Stimulated activated CD8-positive, alpha-beta memory T cell treated with anti-CD3 and anti-CD28 coated beads, Interleukin-4, amount 100 ng/mL, for 48 hours (primary cell): Measurements from ENCODE around the gene RBM15.

Experiments
- DNase-seq: peaks from one replicate; pipeline ENCODE4 v3.0.0-alpha.2; 2020

RBM15 gene

DNA sequence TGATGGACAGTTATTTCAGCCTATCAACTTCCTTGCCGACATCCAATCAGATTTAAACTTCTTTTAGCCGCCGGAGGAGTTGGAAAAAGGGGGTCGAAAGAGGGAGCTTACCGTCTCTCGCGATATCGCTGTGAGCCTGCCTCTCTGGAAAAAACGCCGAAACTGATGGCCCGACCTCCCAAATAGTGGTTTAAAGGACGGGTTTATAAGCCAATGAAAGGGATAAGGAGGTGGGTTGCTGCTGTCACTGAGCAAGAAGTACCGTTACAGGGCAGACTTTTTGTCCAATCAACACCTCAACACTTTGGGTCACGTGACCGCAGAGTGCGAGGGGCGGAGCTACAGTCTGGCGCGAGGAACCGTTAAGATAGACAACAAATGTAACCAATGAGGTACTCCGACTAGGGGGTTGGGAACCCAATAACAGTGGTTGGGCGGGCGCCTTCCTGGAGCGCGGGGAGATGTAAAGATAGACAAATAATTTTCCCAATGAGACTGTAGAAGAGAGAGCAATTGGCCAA, at the start of gene RBM15:
RBM15 (plus strand) TSS at position 492 of the 521 bp plus-strand sequence; CDS start at position 521, 29 bp downstream.
- peak; percentile 94 for DNase-seq

DNA sequence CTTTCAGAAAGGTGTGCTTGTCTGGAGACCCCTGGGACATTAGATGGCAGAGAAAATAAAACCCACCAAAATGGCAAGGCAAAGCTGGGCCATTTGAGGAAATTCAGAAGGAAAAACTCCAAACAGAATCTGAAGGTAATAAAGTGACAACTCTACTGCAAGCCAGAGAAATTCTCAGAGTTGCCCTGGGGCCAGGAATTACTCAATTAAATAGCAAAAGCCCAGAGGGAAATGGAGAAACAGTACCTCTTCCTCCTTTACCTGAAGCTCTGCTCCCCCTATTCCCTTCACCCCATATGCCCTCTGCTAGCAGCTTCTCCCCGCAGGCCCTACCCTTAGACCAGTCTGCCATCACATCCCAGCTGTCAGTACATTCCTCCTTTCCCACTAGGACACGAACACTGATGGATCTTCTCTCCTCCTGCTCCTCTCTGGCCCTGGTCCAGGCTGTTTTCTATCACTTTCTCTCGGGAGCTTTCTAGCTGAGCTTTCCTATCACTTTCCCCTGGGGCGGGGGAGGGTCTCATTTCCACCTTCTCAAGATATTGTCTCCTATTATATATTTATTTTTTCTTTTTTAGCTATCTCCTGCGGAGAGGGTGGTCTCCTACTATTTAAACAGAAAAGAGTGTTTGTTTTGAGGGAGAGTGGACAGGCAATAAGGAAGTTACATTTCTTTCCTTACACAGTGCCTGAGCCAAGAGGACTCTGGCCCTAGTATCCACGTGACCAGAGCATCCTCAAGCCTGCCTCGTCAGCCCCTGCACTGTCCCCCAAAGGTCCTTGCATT, 47.7 kb upstream of the RBM15 start:
- DNase-seq: no peak

DNA sequence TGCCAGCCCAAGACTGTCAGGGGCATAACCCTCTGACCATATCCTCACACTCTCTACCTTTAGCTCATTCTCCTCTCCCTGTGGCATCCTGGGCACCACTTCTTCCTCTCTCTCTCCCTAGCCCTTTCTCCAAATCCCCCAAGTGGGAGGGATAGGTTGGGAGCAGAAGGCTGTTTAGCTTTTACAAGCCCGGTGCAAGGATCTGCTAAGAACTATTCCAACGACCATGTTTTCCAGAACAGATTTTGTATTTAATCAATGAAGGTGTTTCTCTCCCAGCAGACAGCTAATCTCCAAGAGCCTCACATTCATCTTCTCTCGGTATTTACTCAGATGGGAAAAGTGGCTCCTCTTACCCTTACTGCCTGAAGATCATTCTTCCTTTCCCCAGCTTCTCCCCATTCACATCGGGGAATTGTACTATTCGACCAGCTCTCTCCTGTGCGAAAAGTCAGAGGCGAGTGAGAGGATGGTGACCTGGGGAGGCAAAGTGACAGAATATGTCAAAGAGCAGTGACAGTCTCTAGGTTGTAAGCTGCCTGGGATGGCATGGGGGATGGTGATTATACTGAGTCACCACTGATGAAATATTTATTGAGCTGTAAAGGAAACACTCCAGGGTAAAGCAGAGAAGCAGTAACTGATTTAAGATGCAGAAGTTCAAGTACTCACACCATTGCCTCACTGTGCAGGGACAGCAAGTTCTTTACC, 47.0 kb upstream of the RBM15 start:
- DNase-seq: no peak

GRCh38 chr1:110293601-110294104, 45.5 kb upstream of the RBM15 start:
- no peak for DNase-seq

DNA sequence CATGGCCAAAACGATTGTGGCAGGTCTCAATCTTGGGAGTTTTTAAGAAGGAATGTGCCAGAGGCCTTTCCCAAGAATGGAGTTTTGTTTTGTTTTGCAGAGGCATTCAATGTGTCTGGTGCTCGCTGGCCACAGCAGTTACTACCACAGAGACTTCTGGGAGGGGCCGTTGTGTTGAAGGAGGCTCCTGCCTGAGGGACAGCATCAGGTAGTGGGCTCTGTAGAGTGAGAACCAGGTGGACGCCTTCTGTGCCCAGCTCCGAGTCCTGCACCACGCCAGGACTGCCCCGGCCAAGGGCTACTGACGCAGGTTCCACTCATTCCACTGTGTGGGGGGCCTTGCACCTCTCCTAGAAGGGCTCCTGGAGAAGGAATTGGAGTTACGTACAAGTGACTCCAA, 44.9 kb upstream of the RBM15 start:
- no peak for DNase-seq

DNA sequence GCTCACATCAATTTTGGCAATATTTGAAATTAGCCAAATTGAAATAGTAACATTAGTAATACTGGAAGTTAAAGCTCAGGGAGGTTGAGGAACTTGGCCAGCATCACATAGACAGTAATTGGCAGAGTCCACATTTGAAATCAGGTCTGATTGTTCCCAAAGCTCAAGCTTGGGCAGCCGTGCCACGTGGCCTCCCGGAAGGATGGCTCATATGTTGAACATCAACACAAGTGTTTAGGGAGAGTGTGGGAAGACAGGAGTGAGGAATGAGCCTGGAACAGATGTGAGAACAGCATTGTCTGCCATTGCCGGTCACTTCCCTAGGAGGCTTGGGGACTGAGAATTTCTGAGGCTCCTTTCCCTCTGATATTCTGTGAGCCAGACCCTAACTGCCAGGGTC, 40.2 kb upstream of the RBM15 start:
- DNase-seq: no peak

GRCh38 chr1:110300412-110301085, 38.6 kb upstream of the RBM15 start:
- no peak for DNase-seq

DNA sequence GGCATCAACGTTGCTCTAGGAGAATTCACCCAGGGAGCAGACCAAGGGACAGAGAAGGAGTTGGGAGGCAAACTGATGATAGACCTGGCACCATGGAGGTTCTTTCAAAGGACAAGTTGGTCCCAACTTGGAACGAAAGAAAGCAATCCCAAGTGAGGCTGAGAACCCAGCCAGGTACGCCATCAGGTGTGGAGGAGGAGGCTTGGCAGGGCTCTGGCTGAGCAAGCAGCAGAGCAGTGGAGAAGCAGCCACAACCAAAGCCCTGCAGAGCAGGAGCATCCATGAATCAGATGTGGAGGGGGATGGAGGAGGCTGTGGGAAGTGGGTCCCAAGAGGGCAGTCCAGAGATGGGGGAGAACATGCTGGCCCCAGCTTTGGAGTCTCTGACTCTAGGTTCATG, 36.3 kb upstream of the RBM15 start:
- DNase-seq: no peak

GRCh38 chr1:110305900-110306420, 33.2 kb upstream of the RBM15 start:
- no peak for DNase-seq

DNA sequence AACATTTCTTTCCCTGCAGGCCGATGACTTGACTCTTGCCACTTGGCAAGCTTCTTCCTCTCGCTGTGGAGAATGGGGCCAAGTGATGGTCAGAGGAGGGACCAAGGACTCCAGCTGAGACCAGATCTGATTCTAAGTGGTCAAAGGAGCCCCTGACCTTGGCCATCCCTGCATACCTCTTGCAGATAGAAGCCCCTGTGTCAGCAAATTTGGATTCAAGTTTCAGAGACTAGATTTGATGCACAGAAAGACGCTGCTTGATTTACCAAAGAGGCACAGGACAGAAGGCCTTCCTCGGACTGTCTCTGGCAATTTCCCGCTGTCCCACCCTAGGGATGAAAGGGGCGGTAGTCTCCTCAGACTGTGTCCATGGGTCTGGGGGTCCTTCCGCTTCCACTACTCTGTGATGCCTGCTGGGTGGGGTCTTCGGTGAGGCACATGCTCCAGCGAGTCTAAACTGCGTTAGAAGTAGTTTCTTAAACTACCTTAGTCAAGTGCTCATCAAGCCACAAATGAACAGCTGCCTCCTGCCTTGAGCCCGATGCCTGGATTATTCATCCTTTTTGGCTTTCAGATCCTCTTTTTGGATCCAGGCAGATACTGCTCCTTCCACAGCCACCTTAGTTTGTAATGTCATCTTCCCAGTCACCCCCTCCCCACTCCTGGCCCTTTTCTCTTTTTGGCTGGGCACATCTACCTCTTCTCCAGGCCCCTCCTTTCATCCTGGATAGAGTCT, 31.8 kb upstream of the RBM15 start:
- DNase-seq: no peak

DNA sequence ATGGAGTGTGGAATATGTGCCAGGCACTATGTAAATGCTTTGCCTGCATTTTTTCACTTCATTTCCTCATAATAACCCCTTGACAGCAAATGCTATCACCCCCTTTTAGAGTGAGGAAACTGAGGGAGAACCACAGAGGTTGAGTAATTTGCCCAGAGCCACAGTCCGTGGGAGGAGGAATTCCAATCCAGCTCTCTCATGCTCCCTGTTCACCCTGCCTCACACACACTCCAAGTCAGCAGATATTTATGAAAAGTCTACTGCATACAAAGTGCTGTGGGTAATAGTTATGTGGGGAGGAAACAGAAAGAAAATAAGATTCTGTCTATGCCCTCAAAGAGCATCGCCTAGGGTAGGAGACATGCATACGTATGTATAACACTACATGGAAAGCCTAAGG, 30.9 kb upstream of the RBM15 start:
- no peak for DNase-seq

GRCh38 chr1:110309139-110309538, 30.0 kb upstream of the RBM15 start:
- DNase-seq: no peak

GRCh38 chr1:110309767-110310166, 29.4 kb upstream of the RBM15 start:
- no peak for DNase-seq

GRCh38 chr1:110310300-110310699, 28.9 kb upstream of the RBM15 start:
- no peak for DNase-seq

DNA sequence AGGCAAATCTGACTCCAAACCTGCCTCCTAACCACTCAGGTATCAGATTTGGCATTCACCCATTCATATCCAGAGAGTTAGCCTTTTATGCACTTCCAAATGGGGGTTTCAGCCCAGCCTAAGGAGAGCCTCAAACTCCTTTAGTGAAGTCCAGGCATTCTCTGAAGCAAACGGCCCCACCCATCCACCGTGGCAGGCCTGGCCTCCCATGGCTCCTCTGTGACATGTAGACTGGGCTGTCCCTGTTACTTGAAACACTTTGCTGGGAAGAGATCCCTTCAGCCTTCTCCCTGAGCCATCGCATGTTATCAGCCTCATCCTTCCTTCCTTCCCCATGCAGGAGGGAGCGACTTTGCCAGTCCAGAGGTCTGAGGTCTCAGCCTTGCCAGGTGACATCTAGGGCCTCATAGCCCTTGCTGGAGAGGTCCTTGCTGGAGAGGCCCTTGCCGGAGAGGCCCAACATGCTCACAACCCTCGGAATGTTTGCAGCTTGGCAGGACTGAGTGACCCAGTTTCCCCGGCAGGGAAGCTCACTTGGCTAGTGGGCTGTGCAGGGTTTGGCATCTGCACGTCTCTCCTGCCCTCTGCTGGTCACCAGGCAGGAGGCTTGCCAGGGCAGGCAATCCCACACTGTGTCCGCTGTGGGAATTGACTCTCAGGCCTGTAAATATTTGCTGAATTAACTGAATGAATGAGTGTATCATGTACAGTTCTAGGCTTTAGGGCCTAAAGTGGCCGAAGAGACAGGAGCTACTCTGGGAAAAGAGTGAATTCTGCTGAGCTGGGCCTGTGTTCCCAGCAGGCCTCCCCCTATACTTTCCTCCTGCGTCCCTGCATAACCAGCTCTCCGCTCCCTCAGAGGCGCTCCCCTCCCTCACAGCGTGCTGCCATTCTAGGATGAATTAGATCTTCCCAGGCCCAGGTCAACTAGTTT, 26.7 kb upstream of the RBM15 start:
- DNase-seq: peak; percentile 81

GRCh38 chr1:110316735-110317134, 22.4 kb upstream of the RBM15 start:
- no peak for DNase-seq

DNA sequence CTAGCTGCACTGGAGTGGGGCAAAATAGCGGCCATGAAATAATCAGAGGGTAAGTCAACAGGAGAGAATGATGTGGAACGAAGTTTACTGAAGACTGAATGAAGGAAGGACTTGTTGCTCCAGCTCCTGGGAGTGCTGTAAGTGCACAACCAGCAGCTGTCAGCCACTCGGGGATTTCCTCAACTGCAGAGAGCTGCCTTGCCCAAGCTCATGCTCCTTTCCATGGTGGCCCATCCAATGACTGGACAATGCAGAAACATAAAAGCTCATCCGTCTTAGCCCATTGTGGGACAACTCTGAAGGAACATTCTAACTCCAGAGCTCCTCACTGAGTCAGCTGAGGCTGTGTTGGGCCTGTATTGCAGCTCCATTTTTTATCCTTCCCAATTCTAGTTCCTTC, 21.1 kb upstream of the RBM15 start:
- DNase-seq: no peak

DNA sequence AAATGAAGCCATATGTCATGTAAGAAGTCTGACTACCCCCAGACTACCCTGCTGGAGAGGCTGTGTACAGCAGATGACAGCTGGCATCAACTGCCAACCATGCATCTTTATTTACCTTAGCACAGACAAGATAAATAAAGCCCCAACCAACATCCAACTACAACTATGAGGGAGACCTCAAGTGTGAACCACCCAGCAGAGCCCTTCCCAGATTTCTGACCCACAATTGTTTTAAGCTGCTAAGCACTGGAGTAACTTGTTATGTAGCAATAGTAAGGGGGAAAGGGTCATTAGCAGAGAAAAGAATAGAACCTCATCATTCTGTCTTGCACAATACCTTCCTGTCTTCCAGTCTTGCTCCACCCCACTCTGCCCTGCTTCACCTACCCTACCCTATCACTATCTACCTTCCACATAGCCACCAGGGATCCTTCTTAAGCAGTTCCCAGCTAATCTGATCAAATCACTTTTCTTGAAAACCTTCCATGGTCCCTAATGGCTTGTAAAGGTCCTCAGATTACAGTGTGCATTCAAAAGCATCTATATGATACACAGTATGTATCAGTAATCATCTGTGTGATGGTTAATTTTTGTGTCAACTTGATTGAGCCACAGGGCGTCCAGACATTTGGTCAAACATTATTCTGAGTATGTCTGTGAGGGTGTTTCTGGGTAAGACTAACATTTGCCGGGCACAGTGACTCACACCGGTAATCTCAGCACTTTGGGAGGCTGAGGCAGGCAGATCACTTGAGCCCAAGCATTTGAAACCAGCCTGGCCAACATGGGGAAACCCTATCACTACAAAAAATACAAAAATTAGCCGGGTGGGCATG, 19.6 kb upstream of the RBM15 start:
- no peak for DNase-seq

- DNase-seq: no peak
Observed at GRCh38 chr1:110320168-110320518, 19.0 kb upstream of the RBM15 start.

DNA sequence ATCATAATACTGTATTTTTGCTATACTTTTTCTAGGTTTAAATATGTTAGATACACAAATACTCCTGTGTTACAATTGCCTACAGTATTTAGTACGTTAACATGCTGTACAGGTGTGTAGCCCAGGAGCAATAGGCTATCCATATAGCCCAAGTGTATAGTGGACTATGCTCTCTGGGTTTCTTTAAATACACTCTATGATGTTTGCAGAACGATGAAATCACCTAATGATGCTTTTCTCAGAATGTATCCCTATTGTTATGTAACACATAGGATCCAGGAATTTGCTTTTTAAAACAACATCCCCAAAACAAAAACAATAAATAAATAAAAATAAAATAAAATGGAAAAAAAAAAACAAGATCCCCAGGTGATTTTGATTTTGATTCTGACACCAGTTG, 18.1 kb upstream of the RBM15 start:
- no peak for DNase-seq
